Vagina (tissue), 2 donors: Measurements from ENCODE around the gene ALAD. TPM values are rescaled to one million over a fixed set of nuclear protein-coding genes. Genes with fewer than 3 reads are reported as not detected.
"Not testable (repeated sequence)": the region's sequence is repeated elsewhere in the genome, so short reads cannot be mapped to it uniquely, and the experiment has no call there.

Experiments
- DNase-seq, 2 donors: peaks; one replicate each; pipeline ENCODE4 v3.0.0-alpha.2; 2017; ENCODE audit errors: extremely low spot score in 2 of 2
- H3K27ac ChIP-seq: fragments of 200-600 bp; sonication (generic); one replicate; pipeline ENCODE4 v1.5.1; 2019
- H3K27me3 ChIP-seq: fragments of 200-600 bp; sonication (generic); one replicate; pipeline ENCODE4 v1.5.1; 2019
- H3K36me3 ChIP-seq, 2 donors: fragments of 200-600 bp; sonication (generic); one replicate each; pipeline ENCODE4 v1.5.1; 2017 to 2019
- H3K4me1 ChIP-seq: fragments of 200-600 bp; sonication (generic); one replicate; pipeline ENCODE4 v1.5.1; 2019
- H3K4me3 ChIP-seq, 2 donors: fragments of 200-600 bp; sonication (generic); 1 replicate in 1 of 2; 2 replicates in 1 of 2; pipeline ENCODE4 v1.5.1; 2016 to 2019
- H3K9me3 ChIP-seq: fragments of 200-600 bp; sonication (generic); one replicate; pipeline ENCODE4 v1.5.1; 2019
- POLR2A ChIP-seq, 2 donors: fragments of 450-650 bp; IDR thresholded peaks; one replicate each; pipeline ENCODE4 v1.6.1; 2017; ENCODE audit warnings: antibody characterized with exemption in 2 of 2, mild to moderate bottlenecking in 2 of 2, moderate library complexity in 2 of 2
- POLR2AphosphoS5 ChIP-seq, 2 donors: sonication (generic); formaldehyde crosslinking; IDR thresholded peaks; one replicate each; pipeline ENCODE4 v1.9.0; 2017; ENCODE audit warnings: antibody characterized with exemption in 2 of 2, mild to moderate bottlenecking in 2 of 2, low read depth in 1 of 2; ENCODE audit not compliant: insufficient read depth in 1 of 2
- intact Hi-C: fragments of 100-400 bp; cut with DNase I; formaldehyde crosslinking; loops from one replicate; pipeline ENCODE4 v1.15.1; 2023
- total RNA-seq: library from RNA; depleted of rRNA; stranded (reverse); fragments of >200 nt; gene quantifications from one replicate; pipeline ENCODE4 v1.2.3, GENCODE V29; 2016
- TF ChIP-seq, protein P1 (sequence below), 3 experiments: fragments of 450-650 bp in 2 of 3; fragments of 200-600 bp in 1 of 3; sonication (generic) in 1 of 3; IDR thresholded peaks; one replicate each; pipeline ENCODE4 v1.5.1; 2017 to 2019; ENCODE audit warnings: antibody characterized with exemption in 3 of 3, mild to moderate bottlenecking in 2 of 3, moderate library complexity in 2 of 3

ALAD gene
- 29.5 TPM for total RNA-seq

DNA sequence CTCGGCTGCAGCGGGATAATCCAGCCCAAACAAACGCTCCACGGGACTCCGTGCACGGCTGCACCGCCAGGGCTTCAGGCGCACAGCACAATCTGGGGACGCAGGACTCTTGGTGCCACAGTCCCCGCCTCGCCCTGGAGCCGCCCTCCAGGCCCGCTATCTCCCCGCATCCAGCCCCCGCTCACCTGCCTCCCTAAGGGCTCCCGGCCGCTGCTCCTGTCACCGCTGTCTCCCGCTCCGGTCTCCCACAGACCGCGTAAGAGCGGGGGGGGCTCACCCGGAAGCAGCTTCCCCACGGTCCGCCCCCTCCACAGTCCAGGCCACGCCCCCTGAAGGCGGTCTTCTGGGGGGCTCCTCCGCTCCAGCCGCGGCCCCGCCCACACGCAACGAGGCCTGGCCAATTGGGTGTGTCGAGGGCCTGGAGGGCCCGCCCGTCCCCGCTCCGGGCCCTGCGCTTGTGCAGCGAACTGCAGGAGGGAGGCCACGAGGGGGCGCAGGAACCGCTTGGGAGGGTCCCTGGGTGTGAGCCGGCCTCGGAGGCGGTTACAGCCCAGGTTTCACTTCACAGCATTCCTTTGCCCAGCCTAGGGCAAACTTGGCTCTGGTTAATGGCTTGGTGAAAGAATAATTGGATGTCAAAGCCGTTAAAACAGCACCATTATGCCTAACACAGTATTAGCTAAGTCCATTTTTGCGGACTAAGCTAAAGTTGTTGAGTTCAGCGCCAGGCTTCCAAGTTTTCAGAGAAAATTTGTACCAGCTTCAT is at the start of gene ALAD:
ALAD (minus strand) TSS at position 258 of the 766 bp plus-strand sequence. CDS start 7,725 bp downstream, outside the sequence.
- intact Hi-C loops, result no loop called here
- Histone ChIP-seq H3K27ac (peak within 1 kb of the TSS; percentile 82), H3K4me1 (peaks cover 37% of the 10 kb centered on the region), H3K9me3 (no peaks in the 10 kb centered on the region), H3K4me3 (peak within 1 kb of the TSS; percentile 63 to 79), H3K36me3 (no peaks in the 10 kb centered on the region), H3K27me3 (no peaks in the 10 kb centered on the region)
- TF ChIP-seq POLR2AphosphoS5 (IDR thresholded peaks at IDR 0.05; ENCODE audit: insufficient read depth in 1 of 2, low read depth in 1 of 2), result peak; percentile 87 to 90
- peak in 1 of 2 donors; percentile 7 for TF ChIP-seq POLR2A (IDR thresholded peaks at IDR 0.05)
- TF ChIP-seq, protein P1, sequence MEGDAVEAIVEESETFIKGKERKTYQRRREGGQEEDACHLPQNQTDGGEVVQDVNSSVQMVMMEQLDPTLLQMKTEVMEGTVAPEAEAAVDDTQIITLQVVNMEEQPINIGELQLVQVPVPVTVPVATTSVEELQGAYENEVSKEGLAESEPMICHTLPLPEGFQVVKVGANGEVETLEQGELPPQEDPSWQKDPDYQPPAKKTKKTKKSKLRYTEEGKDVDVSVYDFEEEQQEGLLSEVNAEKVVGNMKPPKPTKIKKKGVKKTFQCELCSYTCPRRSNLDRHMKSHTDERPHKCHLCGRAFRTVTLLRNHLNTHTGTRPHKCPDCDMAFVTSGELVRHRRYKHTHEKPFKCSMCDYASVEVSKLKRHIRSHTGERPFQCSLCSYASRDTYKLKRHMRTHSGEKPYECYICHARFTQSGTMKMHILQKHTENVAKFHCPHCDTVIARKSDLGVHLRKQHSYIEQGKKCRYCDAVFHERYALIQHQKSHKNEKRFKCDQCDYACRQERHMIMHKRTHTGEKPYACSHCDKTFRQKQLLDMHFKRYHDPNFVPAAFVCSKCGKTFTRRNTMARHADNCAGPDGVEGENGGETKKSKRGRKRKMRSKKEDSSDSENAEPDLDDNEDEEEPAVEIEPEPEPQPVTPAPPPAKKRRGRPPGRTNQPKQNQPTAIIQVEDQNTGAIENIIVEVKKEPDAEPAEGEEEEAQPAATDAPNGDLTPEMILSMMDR (IDR thresholded peaks at IDR 0.05), result peak; percentile 89 to 92 (median 91)
- peak; percentile 98 for DNase-seq

DNA sequence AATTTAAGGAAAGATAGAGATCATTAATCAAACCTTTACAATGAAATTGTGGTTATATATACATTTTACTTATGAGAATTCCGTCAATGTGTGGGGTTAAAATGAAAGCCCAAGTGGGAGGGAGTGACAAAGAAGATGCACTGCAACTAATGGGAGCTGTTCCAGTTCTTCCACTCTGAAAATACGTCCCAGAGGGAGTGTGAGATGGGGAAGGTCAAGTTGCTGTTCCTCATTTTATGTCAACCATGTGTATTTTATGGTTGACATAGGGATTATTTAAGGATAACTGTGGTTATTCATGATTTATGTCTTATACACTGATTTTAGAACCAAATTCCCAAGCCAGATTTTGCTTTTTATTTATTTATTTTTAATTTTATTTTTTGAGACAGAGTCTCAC is 48.3 kb upstream of the ALAD start:
- H3K27me3 ChIP-seq, result no peaks in the 10 kb centered on the region
- H3K9me3 ChIP-seq, result no peaks in the 10 kb centered on the region
- H3K4me1 ChIP-seq, result peaks cover 3% of the 10 kb centered on the region
- intact Hi-C loops, result loop anchor here (5.0 kb wide), 1 partner anchor 208 kb away; no protein-coding TSS in a partner anchor
- H3K36me3 ChIP-seq, result no peaks in the 10 kb centered on the region
- H3K4me3 ChIP-seq, result no peak overlapping the region
- H3K27ac ChIP-seq, result no peak overlapping the region
- TF ChIP-seq, protein P1 (IDR thresholded peaks at IDR 0.05), result no peak
- TF ChIP-seq POLR2AphosphoS5 (IDR thresholded peaks at IDR 0.05; ENCODE audit: insufficient read depth in 1 of 2, low read depth in 1 of 2), result no peak
- TF ChIP-seq POLR2A (IDR thresholded peaks at IDR 0.05), result no peak
- DNase-seq, result no peak

DNA sequence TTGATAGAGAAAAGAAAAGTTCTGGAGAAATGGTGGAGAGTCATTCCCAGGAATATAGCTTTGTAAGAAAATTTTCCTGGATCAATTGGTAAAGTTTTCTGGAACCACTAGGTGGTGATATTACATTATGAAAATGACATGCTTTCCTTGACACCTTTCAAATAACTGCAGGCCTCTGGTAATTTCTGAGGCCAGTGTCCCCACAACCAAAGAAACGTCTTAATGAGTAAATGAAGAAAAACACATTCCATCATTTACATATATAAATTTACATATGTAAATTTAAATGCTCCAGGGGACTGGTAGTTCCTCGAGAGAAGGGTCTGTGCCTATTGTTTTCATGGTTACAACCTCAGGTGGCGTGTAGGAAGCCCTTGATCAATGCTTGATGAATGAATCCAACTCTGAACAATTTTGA is 45.2 kb upstream of the ALAD start:
- Histone ChIP-seq H3K27ac (no peak overlapping the region), H3K4me3 (no peak overlapping the region), H3K36me3 (no peaks in the 10 kb centered on the region), H3K4me1 (no peaks in the 10 kb centered on the region), H3K27me3 (no peaks in the 10 kb centered on the region), H3K9me3 (no peaks in the 10 kb centered on the region)
- intact Hi-C loops, result loop anchor here (5.0 kb wide), 1 partner anchor 211 kb away; no protein-coding TSS in a partner anchor
- TF ChIP-seq POLR2A (IDR thresholded peaks at IDR 0.05) (no peak), POLR2AphosphoS5 (IDR thresholded peaks at IDR 0.05; ENCODE audit: insufficient read depth in 1 of 2, low read depth in 1 of 2) (peak in 1 of 2 donors; percentile 27)
- TF ChIP-seq, protein P1 (IDR thresholded peaks at IDR 0.05), result peak; percentile 67 to 77 (median 74)
- DNase-seq, result no peak

DNA sequence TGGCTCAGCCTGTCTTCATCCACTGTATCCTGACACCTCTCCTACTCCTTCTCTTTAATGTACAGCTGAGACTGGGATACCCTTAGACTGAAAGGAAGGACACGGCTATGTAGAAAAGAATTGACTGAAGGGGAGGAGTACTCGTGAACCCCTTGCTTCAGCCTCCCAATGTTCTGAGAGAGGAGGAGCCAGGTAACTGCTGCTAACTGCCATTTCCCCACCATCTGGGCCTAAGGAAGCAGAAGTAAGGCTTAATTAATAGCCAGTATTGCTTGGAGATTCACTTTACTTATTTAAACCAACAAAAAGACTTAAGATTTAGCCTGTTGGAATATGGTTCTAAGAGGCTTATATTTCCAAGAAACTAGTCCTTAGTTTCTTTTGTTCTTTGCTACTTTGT is 43.7 kb upstream of the ALAD start:
- no peak for DNase-seq
- Histone ChIP-seq H3K27ac (no peak overlapping the region), H3K9me3 (no peaks in the 10 kb centered on the region), H3K4me1 (no peaks in the 10 kb centered on the region), H3K4me3 (no peak overlapping the region), H3K27me3 (no peaks in the 10 kb centered on the region), H3K36me3 (no peaks in the 10 kb centered on the region)
- no peak for TF ChIP-seq POLR2AphosphoS5 (IDR thresholded peaks at IDR 0.05; ENCODE audit: insufficient read depth in 1 of 2, low read depth in 1 of 2)
- TF ChIP-seq, protein P1 (IDR thresholded peaks at IDR 0.05), result no peak
- TF ChIP-seq POLR2A (IDR thresholded peaks at IDR 0.05), result no peak
- intact Hi-C loops, result loop anchor here (2.0 to 5.0 kb wide), 2 partner anchors 144 to 213 kb away; no protein-coding TSS in a partner anchor

DNA sequence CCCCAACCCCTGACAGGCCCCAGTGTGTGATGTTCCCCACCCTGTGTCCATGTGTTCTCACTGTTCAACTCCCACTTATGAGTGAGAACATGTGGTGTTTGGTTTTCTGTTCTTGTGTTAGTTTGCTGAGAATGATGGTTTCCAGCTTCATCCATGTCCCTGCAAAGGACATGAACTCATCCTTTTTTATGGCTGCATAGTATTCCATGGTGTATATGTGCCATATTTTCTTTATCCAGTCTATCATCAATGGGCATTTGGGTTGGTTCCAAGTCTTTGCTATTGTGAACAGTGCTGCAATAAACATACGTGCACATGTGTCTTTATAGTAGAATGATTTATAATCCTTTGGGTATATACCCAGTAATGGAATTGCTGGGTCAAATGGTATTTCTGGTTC is 36.6 kb upstream of the ALAD start:
- DNase-seq, H3K27me3 ChIP-seq, H3K9me3 ChIP-seq, H3K36me3 ChIP-seq, H3K4me1 ChIP-seq, H3K4me3 ChIP-seq, intact Hi-C loops, H3K27ac ChIP-seq: not testable (repeated sequence)
